Stimulated activated CD4-positive, alpha-beta T cell treated with anti-CD3 and anti-CD28 coated beads, Interleukin-15, amount 100 ng/mL, for 24 hours (primary cell): Measurements from ENCODE around the gene RIT2.
"Not testable (repeated sequence)": the region's sequence is repeated elsewhere in the genome, so short reads cannot be mapped to it uniquely, and the experiment has no call there.

Experiments used
- DNase-seq: peaks from one replicate; pipeline ENCODE4 v3.0.0-alpha.2; 2020

Gene RIT2

GRCh38 chr18:42824178-42824577 lies 291.3 kb downstream of the RIT2 start:
- DNase-seq: no peak

GRCh38 chr18:42822711-42823110 lies 292.8 kb downstream of the RIT2 start:
- DNase-seq: no peak

GRCh38 chr18:42821492-42821891 lies 294.0 kb downstream of the RIT2 start:
- DNase-seq: no peak

GRCh38 chr18:42814618-42815017 lies 300.9 kb downstream of the RIT2 start:
- no peak for DNase-seq

GRCh38 chr18:42814184-42814583 lies 301.3 kb downstream of the RIT2 start:
- DNase-seq: no peak

- no peak for DNase-seq
These were observed 301.9 kb downstream of the RIT2 start for GRCh38 chr18:42813570-42813969.

- no peak for DNase-seq
These were observed 307.6 kb downstream of the RIT2 start for GRCh38 chr18:42807887-42808286.

GRCh38 chr18:42801706-42802105 lies 313.8 kb downstream of the RIT2 start:
- no peak for DNase-seq

- DNase-seq: no peak
These were observed 316.8 kb downstream of the RIT2 start for GRCh38 chr18:42798606-42799170.

- DNase-seq: not testable (repeated sequence)
These were observed 320.2 kb downstream of the RIT2 start for GRCh38 chr18:42795213-42795789.

- DNase-seq: no peak
These were observed 322.8 kb downstream of the RIT2 start for GRCh38 chr18:42792731-42793130.

GRCh38 chr18:42784632-42785031 lies 330.9 kb downstream of the RIT2 start:
- DNase-seq: no peak

GRCh38 chr18:42782929-42783328 lies 332.6 kb downstream of the RIT2 start:
- DNase-seq: no peak

- DNase-seq: no peak
These were observed 334.1 kb downstream of the RIT2 start for GRCh38 chr18:42781298-42781815.

GRCh38 chr18:42780171-42780570 lies 335.3 kb downstream of the RIT2 start:
- DNase-seq: no peak

- DNase-seq: no peak
These were observed 336.9 kb downstream of the RIT2 start for GRCh38 chr18:42778445-42779042.

- DNase-seq: no peak
These were observed 337.5 kb downstream of the RIT2 start for GRCh38 chr18:42778024-42778423.

GRCh38 chr18:42773870-42774269 lies 341.6 kb downstream of the RIT2 start:
- no peak for DNase-seq

GRCh38 chr18:42771936-42772335 lies 343.5 kb downstream of the RIT2 start:
- no peak for DNase-seq

GRCh38 chr18:42765302-42765701 lies 350.2 kb downstream of the RIT2 start:
- DNase-seq: no peak

GRCh38 chr18:42760290-42760689 lies 355.2 kb downstream of the RIT2 start:
- no peak for DNase-seq

GRCh38 chr18:42758852-42759251 lies 356.6 kb downstream of the RIT2 start:
- DNase-seq: no peak

GRCh38 chr18:42756214-42756613 lies 359.3 kb downstream of the RIT2 start:
- no peak for DNase-seq

- DNase-seq: no peak
These were observed 362.6 kb downstream of the RIT2 start for GRCh38 chr18:42752916-42753315.

- no peak for DNase-seq
These were observed 368.7 kb downstream of the RIT2 start for GRCh38 chr18:42746794-42747193.
